CD4-positive, alpha-beta T cell treated with Interleukin-6 for 4 hours (primary cell): ENCODE data around the gene PRKACB.
"Not testable (repeated sequence)": the region's sequence is repeated elsewhere in the genome, so short reads cannot be mapped to it uniquely, and the experiment has no call there.

Experiments
- DNase-seq: peaks from one replicate; pipeline ENCODE4 v3.0.0-alpha.2; 2020; ENCODE audit warnings: mixed read lengths

PRKACB gene

DNA sequence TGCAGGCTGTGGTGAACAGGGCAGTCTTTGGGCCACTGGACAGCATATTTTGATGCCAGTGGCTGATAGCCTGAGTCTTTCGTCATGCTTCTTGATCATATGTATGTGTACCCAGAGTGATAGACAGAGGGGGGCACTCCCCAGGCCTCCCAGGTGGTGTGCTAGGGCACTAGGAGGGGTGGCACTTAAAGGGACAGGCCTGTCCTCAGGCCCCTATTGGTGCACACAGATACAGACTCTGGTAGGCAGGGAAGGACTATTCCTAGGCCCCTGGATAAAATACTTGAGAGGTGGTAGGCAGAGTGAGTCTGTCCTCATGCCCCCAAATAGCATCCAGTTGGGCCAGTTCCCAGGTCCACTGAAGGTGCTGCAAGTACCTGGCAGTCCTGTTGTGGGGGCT, 80.8 kb downstream of the PRKACB start:
- no peak for DNase-seq

DNA sequence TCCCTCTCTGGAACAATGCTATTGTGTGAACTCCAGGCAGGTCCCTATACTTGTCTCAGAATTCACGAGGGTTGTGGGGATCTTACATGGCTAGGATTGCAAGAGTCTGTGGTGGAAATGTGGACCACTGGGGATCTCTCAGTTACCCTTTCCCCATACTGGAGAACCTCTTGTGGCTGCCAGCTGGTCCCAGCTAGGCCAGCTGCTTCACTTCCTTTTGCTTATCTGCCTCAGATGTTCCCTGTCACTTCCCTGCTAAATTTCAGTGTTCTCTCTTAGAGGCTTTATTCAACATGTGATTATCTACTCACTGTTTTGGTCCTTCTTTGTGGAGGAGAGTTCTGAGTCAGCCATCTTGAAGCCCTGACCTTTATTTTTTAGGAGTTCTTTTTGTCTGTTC, 81.6 kb downstream of the PRKACB start:
- no peak for DNase-seq

DNA sequence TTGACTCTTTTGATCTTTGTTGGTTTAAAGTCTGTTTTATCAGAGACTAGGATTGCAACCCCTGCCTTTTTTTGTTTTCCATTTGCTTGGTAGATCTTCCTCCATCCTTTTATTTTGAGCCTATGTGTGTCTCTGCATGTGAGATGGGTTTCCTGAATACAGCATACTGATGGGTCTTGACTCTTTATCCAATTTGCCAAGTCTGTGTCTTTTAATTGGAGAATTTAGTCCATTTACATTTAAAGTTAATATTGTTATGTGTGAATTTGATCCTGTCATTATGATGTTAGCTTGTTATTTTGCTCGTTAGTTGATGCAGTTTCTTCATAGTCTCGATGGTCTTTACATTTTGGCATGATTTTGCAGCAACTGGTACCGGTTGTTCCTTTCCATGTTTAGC, 88.6 kb downstream of the PRKACB start:
- not testable (repeated sequence) for DNase-seq

DNA sequence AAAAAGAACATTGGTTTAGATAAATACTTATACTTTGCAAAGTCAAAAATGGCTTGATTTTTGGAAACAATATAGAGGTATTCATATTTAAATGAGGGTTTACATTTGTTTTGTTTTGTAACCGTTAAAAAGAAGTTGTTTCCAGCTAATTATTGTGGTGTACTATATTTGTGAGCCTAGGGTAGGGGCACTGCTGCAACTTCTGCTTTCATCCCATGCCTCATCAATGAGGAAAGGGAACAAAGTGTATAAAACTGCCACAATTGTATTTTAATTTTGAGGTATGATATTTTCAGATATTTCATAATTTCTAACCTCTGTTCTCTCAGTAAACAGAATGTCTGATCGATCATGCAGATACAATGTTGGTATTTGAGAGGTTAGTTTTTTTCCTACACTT, 92.2 kb downstream of the PRKACB start:
- no peak for DNase-seq

DNA sequence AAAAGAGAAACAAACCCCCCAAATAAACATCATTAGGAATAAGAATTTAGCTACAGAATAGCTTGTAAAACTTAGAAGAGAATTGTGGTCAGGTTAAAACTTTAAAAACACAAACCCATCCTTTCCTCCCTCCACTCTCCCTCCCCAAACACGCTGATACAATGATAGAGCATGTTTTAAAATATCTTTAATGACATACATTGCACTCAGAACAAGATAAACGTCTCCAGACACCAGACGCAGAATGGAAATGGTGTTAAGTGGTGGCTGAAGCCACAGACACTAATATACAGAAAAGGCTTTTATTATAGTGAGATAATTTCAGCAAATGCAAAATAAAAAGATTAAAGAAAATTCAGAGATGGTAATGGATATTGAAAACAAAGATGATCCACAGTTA, 98.6 kb downstream of the PRKACB start:
- no peak for DNase-seq

DNA sequence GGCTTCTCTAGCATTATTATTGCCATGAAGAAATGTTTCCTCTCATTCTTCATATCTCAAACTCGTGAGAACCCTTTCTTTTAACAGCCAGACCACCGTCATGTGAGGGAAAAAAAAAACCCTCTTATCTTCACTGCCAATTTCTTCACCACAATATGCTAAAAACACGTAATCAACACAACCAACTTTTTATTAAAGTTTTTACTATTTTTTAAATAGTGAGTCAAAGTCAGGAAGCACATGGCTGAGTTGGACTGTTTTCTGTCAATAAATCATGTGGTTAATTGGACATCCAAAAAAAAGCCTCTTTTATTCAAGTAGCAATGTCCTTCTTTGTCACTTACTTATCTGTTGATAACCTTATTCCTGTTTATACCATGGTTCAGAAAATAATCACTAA, 101.5 kb downstream of the PRKACB start:
- DNase-seq = no peak

DNA sequence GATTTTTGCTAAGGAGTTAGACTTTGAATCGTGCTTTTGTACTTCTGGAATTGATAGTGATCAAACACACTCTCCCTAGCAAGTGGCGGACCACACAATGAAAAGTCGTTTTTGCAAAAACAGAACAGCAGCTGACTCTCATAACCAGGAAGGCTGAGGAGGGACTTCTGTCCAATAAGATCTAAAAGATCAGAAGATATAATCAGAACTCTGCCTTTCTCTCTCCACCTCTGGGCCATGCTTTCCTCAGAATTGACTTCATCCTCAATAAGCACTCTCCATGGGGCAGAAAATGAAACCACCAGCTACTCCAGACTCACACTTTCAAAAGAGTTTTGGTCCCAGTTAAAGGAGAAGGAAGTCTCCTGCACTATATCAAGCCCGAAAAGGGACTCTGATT, 102.1 kb downstream of the PRKACB start:
- DNase-seq = no peak

DNA sequence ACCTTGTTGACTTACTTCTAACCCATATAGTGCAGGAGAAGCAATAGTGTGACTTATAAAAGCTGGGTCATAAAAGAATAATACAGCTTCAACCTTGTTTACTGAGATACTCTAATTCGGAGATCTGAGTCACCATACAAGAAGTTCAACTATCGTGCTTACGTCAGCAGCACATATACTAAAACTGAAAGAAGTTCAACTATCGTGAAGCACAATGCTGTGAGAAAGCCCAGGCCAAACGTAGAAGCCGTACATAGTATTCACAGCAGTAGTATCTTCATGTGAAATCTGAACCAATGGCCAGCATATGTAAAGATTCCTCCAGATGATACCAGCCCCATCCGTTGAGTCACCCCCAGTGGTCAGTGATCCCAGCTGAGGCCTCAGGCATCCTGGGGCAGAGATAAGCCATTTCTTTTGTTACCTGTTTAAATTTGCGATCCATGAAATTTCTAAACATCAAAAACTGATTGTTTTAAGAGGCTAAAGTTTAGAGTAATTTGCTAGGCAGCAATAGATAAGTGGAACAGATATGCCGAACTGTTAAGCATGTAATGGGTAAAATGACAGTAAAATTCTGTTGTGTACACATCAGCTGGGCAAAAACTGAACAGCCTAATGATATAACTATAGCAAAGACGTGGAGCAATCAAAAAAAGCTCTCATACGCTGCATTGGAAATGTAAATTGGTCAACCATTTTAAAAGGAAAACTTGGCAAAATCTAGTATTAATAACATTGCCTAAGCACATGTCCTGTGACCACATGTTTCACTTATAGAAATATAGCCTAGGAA, 103.6 kb downstream of the PRKACB start:
- no peak for DNase-seq

DNA sequence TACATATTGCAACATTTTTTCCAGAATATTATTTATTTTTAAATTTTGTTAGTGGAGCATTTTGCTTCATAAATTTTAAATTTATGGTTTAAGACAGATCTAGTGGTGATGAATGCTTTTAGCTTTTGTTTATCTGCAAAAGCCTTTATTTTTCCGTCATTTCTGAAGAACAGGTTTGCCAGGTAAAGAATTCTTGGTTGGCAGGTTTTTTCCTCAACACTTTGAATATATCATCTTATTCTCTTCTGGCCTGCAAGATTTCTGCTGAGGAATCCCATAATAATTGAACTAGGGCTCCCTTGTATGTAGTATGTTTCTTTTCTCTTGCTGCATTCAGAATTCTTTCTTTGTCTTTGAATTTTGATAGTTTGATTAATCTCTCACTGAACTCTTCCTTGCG, 106.6 kb downstream of the PRKACB start:
- no peak for DNase-seq

DNA sequence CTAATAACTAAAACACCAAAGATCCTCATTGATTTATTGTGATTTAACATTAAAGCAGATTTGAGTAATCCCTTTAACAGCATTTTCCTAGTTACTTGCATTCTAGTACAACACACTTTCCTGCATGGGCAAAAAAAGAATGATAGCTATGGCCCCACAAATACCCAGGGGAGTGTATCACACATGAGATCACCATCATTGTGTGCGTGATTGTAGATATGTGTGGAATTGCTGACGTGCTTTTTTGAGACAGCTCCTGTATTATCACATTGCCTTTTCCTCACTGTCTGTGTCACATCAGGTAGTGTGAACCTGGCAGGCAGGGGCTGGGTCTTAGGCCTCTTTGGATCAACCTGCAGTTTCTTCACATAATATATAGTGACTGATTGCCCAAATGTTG, 109.0 kb downstream of the PRKACB start:
- DNase-seq = no peak

DNA sequence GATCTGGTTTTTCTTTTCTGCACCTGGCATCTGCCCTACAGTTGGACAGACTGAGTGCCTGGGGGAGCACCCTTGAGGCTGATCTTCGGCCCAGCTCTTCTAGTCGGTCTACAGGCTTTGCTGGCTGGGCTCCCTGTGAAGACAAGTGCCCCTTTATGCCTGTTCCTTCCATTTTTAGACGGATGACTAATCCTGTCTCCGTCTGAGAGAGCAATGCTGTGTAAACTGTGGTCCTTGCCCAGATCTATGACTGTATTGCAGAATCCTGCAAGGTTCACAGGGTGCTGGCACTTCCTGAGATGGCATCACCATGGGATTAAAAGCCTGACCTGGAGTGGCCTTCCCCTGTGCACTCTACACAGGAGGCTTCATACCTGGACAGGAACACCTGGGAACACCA, 109.8 kb downstream of the PRKACB start:
- DNase-seq = no peak

DNA sequence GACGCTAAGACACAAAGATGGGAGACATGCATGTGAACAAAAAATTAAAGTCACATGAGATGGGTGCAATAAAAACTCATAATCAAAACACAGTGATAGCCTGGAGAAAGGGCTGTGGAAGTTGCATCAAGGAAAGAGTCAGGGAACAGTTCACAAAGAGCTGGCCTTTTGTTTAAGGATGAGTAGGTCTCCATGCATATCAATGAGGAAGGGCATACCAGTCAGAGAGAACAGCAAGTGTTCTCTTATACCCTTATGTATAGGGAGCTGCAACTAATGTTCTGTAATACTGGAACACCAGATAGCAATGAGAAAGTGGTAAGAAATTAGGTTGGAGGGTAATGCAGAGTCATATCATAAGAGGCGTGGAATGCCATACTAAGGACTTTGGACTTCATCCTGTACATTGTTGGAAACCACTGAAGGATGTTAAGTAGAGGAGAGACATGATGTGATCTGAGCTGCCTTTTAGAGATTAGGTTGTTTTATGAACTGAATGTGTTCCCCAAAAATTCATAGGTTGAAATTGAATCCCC, 110.7 kb downstream of the PRKACB start:
- no peak for DNase-seq

DNA sequence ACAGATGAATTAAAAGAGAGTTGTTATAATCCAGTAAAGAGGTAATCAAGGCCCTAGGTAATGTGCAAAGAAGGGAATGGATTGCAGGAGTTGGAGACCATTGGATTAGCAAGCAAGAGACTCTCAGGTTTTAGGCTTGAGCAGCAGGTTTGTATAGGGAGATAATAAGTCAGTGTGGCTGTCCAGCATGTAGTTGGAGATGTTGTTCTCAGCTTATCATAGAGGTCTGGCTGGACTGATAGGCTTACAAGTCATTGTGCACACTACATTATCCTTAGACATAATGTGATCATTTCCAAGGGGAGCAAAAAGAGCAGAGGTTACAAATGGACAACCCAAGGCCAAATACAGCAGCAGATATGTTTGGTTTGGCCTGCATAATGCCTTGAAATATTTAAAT, 111.5 kb downstream of the PRKACB start:
- DNase-seq = no peak

DNA sequence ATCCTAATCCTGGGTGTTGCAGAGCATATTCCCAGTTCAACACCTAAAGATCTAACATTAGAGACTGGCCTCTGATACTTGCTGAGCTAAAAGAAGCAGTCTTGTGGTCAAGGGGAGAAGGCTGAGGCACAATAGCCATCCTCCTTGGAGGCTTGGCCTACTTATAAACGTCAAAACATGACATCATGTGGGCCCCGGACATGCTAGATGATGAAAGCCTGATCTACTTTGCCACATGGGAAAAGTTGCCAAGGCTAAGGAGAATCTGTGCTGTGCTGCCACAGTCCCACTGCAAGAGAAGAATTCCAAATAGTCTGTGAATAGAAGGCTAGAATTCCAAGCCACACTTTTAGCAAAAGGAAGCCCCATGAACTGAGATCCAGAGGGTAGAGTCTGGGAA, 113.5 kb downstream of the PRKACB start:
- no peak for DNase-seq

DNA sequence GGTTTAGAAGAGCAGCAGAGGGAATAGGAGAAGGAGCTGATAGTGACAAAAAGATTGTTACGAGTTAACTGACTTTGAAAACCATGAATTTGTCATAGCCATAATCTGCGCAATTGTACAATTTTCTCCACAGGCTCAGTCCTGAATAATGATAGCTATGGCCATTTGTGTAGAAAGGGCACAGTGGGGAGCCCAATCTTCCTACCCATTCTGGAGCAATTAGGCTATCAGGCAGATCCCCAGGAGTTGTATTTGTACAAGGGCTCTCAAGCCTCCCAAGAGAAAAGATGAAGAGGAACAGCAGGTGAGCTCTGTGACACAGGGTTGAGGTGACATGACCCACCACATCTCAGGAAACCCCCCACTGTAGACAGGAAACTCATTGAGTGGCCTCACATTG, 115.3 kb downstream of the PRKACB start:
- no peak for DNase-seq

DNA sequence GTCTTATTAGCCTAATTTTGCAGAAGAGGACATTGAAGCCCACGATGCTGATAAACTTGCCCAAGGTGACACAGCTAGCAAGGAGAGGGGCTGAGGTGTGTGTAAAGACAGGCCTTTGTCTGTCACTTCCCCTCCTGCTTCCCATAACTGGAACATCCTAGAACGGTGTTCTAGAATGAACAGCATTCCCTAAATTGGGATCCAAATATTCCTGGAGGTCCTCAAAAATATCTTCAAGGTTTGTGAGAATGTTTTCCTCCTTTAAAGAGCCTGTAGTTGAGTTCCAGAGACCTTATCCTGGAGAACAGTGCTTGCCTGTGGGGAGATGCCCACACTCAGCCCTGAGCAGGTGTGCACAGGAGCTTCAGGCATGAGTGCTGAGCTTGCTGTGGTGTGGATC, 115.9 kb downstream of the PRKACB start:
- no peak for DNase-seq

DNA sequence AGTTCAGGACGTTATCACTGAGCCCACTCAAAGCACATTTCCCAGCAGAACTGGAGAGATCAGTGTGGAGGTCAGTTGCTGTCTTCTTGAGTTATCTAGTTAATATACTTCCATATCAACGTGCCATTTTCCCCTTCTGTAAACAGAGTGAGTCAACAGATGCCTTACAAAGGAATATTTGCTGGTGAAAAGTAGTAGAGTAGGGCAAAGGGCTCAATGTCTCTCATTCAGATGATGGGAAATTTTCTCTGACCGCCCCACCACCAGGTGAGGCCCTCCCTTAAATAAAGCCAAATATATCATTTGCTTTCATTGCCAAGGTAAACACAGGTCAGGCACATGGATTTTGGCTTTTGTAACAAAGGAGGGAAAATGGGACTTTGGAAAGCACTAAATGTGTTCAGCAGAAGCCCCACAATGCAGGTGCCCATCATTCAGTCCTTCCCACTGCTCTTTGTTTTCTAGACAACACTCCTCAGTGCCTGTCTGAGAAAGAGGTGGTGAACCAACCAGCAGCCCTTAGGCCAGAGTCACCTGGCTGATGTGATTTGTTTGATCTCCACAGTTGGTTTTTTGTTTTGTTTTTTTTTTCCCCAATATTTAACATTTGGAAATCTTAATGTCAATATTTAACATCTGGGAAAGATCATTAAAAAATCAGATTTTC, 116.9 kb downstream of the PRKACB start:
- no peak for DNase-seq

DNA sequence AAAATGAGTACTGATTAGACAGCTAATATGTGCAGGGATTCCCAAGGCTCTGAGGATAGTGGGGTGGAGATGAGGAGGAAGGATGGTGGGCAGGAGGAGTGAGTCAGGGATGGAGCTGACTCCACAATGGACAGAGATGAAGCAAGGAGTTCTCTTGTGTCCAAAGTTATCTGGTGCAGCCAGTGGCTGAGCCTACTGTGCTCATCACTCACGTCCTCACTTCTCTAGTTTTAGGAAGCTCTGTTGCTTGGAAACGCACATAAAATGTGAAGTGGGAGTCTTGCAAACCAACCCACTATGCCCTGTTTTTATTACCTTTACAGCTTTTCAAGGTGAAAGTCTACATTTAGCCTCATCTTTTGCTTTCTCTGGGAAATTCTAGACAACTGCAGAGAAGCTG, 120.9 kb downstream of the PRKACB start:
- no peak for DNase-seq

DNA sequence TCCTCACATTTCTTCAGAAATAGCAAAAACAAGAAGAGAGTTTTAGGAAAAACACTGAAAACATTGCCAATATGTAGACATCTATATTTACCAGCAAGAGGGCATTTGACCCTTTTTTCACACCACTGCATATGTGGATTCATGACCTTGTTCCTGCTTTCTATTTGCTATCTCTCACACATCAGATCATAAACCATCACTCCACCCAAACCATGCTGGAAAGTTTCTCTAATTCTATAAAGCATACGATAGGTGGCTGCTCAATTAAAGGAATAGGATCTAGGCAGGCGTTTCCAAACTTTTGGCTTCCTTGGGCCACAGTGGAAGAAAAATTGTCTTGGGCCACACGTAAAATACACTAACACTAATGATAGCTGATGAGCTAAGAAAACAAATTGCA, 121.8 kb downstream of the PRKACB start:
- no peak for DNase-seq

DNA sequence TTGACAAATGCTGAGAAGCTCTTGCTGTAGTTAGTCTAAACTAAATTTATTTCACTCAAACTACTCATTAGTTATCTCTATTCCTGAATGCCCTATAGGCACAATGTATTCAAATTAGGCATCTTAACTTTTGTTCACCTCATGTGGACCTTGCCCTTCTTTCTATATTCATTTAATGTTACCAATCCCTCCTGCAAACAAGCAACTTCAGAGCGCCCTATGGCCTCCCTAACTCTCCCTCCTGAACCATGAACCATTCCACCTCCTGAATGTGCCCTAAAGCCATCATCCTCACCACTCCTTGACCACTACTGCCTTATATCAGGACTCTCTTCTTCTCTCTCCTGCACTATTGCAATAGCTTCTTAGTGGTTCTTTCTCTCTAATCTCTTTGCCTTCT, 122.7 kb downstream of the PRKACB start:
- no peak for DNase-seq

DNA sequence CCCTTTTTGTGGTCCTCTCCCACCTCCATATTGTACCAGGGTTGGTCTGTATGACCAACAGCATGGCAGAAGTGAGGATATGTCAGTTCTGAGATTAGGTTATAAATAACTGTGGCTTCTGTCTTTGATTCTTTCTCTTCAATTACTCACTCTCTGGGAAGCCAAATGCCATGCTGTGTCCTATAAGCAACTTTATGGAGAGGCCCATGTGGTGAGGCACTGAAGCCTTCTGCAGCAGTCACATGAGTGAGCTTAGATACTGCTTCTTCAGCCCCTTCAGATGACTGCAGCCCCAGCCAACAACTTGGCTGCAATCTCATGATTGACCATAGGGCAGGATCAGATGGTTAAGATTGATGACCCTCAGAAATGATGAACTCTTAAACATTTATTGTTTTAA, 123.4 kb downstream of the PRKACB start:
- no peak for DNase-seq

DNA sequence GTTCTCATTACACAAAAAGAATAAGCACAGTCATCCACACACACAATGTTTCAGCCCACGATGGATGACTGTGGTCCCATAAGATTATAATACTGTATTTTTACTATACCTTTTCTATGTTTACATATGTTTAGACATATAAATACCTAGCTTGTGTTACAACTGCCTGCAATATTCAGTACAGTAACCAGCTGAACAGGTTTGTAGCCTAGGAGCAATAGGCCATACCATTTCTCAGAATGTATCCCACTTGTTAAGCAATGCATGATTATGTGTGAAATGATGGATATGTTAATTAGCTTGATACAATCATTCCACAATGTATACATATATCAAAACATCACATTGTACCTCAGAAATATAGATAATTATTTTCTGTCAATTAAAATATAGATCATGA, 124.3 kb downstream of the PRKACB start:
- DNase-seq = no peak

DNA sequence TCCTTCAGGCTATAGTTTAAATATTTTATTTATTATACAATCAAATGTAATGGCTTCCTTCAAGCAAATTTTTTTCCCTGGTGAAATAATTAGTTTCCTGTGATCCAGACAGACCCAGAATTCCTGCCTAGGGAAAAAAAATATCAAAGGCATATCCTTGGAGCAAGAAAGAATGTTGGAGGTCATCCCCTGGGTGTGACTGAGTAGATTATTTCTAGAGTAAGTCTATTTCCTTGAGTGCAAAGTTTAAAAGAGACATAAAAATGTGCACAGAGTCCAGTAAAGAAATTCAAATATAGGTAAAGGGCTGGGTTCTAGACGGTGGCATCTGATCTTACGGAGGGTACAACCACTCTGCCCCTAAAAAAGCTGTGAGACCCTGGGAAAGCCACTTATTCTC, 125.2 kb downstream of the PRKACB start:
- DNase-seq = no peak

DNA sequence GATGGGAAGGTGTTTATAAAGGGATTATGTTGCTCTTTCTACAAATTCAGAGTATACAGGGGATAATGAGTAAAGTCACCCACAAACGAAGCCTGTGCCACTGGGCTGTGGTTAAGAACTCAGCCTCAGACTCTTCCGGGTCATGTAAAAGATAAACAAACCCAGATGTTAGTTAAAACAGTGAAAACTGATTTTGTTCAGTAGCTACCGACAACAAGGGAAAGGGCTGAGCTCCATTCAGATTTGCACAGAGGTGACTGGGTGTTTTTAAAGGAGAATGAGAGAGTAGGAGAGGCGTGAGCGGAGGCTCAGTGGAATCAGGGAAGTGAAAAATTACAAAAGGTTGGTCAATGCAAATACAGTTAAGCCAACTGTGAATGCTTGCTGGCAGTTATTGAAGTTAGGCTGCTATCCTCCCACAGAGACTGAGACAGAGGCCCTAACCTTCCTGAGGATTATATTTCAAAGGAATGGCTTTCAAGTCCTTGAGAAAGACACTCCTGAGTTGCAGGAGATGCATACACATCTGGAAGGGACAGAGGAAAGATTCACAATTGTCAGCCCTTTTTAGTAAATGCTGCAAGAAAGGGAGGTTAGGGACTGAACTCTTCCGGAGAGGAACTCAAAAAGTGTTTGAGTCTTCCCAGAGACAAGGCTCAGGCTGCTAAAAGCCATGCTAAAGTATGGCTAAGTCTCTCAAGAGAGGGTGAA, 127.5 kb downstream of the PRKACB start:
- DNase-seq = peak; percentile 6
